Neural progenitor cell (in vitro differentiated cells): ENCODE measurements around the gene HABP4. TPM values are rescaled to one million over a fixed set of nuclear protein-coding genes. Genes with fewer than 3 reads are reported as not detected.

ENCODE experiments used
- DNase-seq: peaks from one replicate; pipeline ENCODE4 v3.0.0-alpha.2; 2016; ENCODE audit warnings: low spot score
- H2AFZ ChIP-seq: fragments of 200-600 bp; sonication (generic); replicated peaks from 2 replicates; pipeline ENCODE4 v1.6.1; 2016; ENCODE audit warnings: antibody characterized with exemption
- H3F3A ChIP-seq: fragments of 200-600 bp; sonication (generic); 2 replicates; pipeline ENCODE4 v1.6.1; 2016; ENCODE audit warnings: antibody characterized with exemption, low read depth
- H3K27ac ChIP-seq: fragments of 200-600 bp; sonication (generic); 2 replicates; pipeline ENCODE4 v1.5.1; 2016; ENCODE audit warnings: mild to moderate bottlenecking
- H3K27me3 ChIP-seq: fragments of 200-600 bp; sonication (generic); 2 replicates; pipeline ENCODE4 v1.6.1; 2016; ENCODE audit warnings: mild to moderate bottlenecking, moderate library complexity
- H3K36me3 ChIP-seq: fragments of 200-600 bp; sonication (generic); 2 replicates; pipeline ENCODE4 v1.5.1; 2016
- H3K4me1 ChIP-seq: fragments of 200-600 bp; sonication (generic); 2 replicates; pipeline ENCODE4 v1.6.1; 2016; ENCODE audit warnings: mixed run types
- H3K4me2 ChIP-seq: fragments of 200-600 bp; sonication (generic); 2 replicates; pipeline ENCODE4 v1.6.1; 2016
- H3K4me3 ChIP-seq: fragments of 200-600 bp; sonication (generic); 2 replicates; pipeline ENCODE4 v1.5.1; 2016
- H3K79me2 ChIP-seq: fragments of 200-600 bp; sonication (generic); 2 replicates; pipeline ENCODE4 v1.6.1; 2016; ENCODE audit warnings: low read depth
- H3K9ac ChIP-seq: fragments of 200-600 bp; sonication (generic); 2 replicates; pipeline ENCODE4 v1.6.1; 2016
- H3K9me3 ChIP-seq: fragments of 200-600 bp; sonication (generic); 2 replicates; pipeline ENCODE4 v1.5.1; 2016; ENCODE audit warnings: low read depth
- H4K20me1 ChIP-seq: fragments of 200-600 bp; sonication (generic); 2 replicates; pipeline ENCODE4 v1.6.1; 2016; ENCODE audit warnings: low read depth
- H3K27ac Mint-ChIP-seq: 3 replicates; pipeline ENCODE4 v1.8.0; 2021; ENCODE audit warnings: mixed read lengths
- H3K27me3 Mint-ChIP-seq: 2 replicates; pipeline ENCODE4 v1.8.0; 2022; ENCODE audit warnings: low read depth, mild to moderate bottlenecking, inconsistent platforms, moderate library complexity, mixed read lengths; ENCODE audit not compliant: insufficient read depth
- H3K36me3 Mint-ChIP-seq: 3 replicates; pipeline ENCODE4 v1.8.0; 2021; ENCODE audit warnings: mixed read lengths
- H3K4me1 Mint-ChIP-seq: 3 replicates; pipeline ENCODE4 v1.8.0; 2021; ENCODE audit warnings: mixed read lengths
- H3K4me3 Mint-ChIP-seq: 3 replicates; pipeline ENCODE4 v1.8.0; 2021; ENCODE audit warnings: mild to moderate bottlenecking, moderate library complexity, mixed read lengths
- H3K9me3 Mint-ChIP-seq: 3 replicates; pipeline ENCODE4 v1.8.0; 2020; ENCODE audit warnings: mixed read lengths
- EZH2 ChIP-seq: fragments of 200-600 bp; sonication (generic); IDR thresholded peaks from 2 replicates; pipeline ENCODE4 v1.6.1; 2017; ENCODE audit warnings: antibody characterized with exemption, mild to moderate bottlenecking, moderate library complexity
- EZH2phosphoT487 ChIP-seq: fragments of 200-600 bp; sonication (generic); IDR thresholded peaks from 2 replicates; pipeline ENCODE4 v1.6.1; 2017; ENCODE audit warnings: antibody characterized with exemption
- total RNA-seq: library from RNA; depleted of rRNA; stranded (reverse); fragments of >200 nt; gene quantifications from 2 replicates; pipeline ENCODE4 v1.2.3, GENCODE V29; 2015; ENCODE audit warnings: low replicate concordance
- TF ChIP-seq, protein P1 (sequence below): fragments of 200-600 bp; sonication (generic); IDR thresholded peaks from 2 replicates; pipeline ENCODE4 v1.5.1; 2017; ENCODE audit warnings: antibody characterized with exemption, mild to moderate bottlenecking

Gene HABP4
- total RNA-seq, 1 donor from 2014 or later: 12.3 TPM

DNA sequence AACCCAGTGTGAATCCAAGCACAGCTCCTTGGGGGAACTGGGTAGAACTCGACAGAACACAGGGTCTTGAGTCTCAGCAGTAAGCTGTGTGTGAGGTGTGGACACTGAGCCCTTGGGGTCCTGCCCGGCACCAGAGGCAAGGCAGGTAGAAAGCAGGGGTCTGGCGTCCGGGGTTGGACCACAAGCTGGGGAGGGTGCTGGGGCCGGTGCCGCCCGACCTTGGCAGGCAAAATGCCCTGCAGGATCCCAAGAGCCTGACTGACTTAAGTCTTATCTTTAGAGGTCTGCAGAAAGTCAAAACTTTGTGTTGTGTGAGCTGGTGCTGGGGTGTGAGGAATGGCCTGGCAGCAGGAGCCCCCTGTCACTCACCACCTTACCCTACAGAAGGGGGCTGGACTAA is 49.3 kb downstream of the HABP4 start:
- no peak for TF ChIP-seq EZH2phosphoT487
- TF ChIP-seq, protein P1, sequence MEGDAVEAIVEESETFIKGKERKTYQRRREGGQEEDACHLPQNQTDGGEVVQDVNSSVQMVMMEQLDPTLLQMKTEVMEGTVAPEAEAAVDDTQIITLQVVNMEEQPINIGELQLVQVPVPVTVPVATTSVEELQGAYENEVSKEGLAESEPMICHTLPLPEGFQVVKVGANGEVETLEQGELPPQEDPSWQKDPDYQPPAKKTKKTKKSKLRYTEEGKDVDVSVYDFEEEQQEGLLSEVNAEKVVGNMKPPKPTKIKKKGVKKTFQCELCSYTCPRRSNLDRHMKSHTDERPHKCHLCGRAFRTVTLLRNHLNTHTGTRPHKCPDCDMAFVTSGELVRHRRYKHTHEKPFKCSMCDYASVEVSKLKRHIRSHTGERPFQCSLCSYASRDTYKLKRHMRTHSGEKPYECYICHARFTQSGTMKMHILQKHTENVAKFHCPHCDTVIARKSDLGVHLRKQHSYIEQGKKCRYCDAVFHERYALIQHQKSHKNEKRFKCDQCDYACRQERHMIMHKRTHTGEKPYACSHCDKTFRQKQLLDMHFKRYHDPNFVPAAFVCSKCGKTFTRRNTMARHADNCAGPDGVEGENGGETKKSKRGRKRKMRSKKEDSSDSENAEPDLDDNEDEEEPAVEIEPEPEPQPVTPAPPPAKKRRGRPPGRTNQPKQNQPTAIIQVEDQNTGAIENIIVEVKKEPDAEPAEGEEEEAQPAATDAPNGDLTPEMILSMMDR: no peak
- no peak for TF ChIP-seq EZH2
- Histone ChIP-seq H2AFZ (no peak overlapping the region), H3K27me3 (no peaks in the 10 kb centered on the region), H3K9me3 (no peaks in the 10 kb centered on the region), H3K4me2 (no peak overlapping the region), H3K79me2 (no peaks in the 10 kb centered on the region), H3K4me3 (no peak overlapping the region), H4K20me1 (no peaks in the 10 kb centered on the region), H3K4me1 (peaks cover 7% of the 10 kb centered on the region), H3K36me3 (no peaks in the 10 kb centered on the region), H3K9ac (no peak overlapping the region), H3F3A (no peaks in the 10 kb centered on the region), H3K27ac (no peak overlapping the region)
- no peak overlapping the region for H3K27ac Mint-ChIP-seq
- H3K9me3 Mint-ChIP-seq: no peaks in the 10 kb centered on the region
- no peak for DNase-seq
- peaks cover 4% of the 10 kb centered on the region for H3K36me3 Mint-ChIP-seq
- H3K4me3 Mint-ChIP-seq: no peak overlapping the region
- no peaks in the 10 kb centered on the region for H3K27me3 Mint-ChIP-seq
- H3K4me1 Mint-ChIP-seq: peaks cover 9% of the 10 kb centered on the region

DNA sequence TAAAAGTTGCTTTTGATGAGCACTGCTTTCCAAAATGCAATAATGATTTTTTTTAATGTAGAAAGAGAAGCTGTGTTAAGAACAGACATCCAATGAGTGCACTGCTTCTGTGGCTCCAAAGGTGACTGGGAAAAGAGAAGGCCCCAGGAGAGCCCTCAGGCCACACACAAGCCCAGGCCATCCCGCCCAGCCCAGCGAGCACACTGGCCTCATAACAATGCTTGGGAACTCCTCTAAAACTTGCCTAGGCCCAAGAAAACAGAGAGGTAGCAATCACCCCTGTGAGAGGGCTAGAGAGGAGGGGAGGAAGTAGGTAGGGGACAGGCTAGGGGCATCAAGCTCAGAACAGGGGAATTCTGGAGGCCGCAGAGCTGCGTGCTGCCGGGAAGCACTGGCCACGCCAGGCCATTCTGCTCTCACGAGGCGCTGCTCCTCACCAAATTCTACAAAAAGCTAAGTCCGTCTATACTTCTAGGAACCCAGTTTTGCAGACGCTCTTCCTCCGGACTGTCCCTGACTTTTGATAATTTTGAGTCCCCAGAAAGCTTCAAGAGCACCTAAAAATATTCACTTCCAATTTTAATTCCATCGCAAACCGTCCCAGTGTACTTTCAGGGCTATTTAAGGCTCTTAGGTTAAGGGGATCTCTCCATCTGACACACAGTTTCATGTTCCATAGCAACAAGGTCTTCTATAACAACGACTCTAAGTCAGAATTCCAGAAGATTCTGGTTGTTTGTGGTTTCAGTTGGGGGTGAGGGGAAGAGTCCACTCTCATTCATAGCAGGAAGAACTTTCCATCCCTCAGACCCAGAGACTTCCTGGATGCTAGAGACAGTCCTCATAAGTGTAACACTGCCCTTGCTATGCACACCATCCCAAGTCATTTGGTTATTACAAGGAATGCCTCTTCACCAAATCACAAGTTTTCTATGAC is 51.0 kb downstream of the HABP4 start:
- no peak overlapping the region for H2AFZ ChIP-seq
- H3K4me2 ChIP-seq: no peak overlapping the region
- H3K4me3 Mint-ChIP-seq: no peak overlapping the region
- no peaks in the 10 kb centered on the region for H3K36me3 ChIP-seq
- H3K27me3 Mint-ChIP-seq: peaks cover 2% of the 10 kb centered on the region
- no peaks in the 10 kb centered on the region for H4K20me1 ChIP-seq
- H3K9ac ChIP-seq: no peak overlapping the region
- H3K4me3 ChIP-seq: no peak overlapping the region
- H3K9me3 Mint-ChIP-seq: no peaks in the 10 kb centered on the region
- no peaks in the 10 kb centered on the region for H3K79me2 ChIP-seq
- H3K27ac Mint-ChIP-seq: no peak overlapping the region
- H3K4me1 ChIP-seq: peaks cover 7% of the 10 kb centered on the region
- H3K9me3 ChIP-seq: no peaks in the 10 kb centered on the region
- peak; percentile 14 for DNase-seq
- H3K4me1 Mint-ChIP-seq: peaks cover 7% of the 10 kb centered on the region
- H3K27me3 ChIP-seq: no peaks in the 10 kb centered on the region
- H3K36me3 Mint-ChIP-seq: peaks cover 5% of the 10 kb centered on the region
- no peaks in the 10 kb centered on the region for H3F3A ChIP-seq
- H3K27ac ChIP-seq: no peak overlapping the region
- TF ChIP-seq EZH2phosphoT487 (no peak), EZH2 (no peak)
- TF ChIP-seq, protein P1: no peak

DNA sequence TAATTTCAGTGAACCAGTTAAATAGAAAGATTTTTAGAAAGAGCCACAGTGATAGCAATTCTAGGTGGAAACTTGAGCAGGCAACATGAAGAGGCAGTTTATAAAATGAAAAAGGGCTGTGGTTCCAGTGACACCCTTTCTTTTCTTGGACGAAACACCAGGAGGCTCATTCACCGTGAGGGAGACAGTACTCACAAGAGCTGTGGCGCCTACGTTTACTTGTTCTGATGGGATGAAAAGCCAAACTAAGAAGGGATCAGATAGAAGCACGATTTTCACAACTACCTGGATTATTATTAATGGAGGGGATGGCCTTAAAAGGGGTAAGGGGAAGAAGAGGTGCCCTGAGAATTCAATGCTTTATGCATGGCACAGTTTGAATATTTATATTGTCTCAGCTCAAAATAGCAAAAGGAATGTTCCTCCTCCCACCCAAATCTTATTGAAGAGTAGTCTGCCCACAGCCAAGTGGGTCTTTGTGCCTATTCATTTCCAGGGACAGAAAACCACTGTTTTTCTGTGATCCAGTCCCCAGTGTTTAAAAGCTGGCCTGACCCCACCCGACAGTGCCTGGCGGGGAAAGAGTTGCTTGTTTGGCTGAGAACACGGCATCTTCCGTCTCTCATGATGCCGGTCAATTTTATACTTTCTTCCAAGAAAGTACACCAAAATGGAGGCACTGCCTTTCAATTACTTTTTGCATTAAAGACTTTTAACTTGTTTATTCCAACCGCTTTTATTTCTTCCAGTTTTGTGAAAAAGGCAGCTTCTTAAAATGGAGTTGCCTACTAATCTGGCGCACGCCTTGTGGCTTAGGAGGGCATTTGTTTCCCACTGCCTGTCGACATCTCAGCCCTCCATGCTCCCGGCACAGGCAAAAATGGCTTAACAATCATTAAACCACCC is 51.9 kb downstream of the HABP4 start:
- no peaks in the 10 kb centered on the region for H3K36me3 ChIP-seq
- no peak overlapping the region for H3K9ac ChIP-seq
- no peak overlapping the region for H2AFZ ChIP-seq
- Mint-ChIP-seq H3K36me3 (peaks cover 5% of the 10 kb centered on the region), H3K9me3 (no peaks in the 10 kb centered on the region), H3K4me3 (no peak overlapping the region), H3K27ac (peak overlapping the region; percentile 75), H3K4me1 (peaks cover 7% of the 10 kb centered on the region), H3K27me3 (peaks cover 2% of the 10 kb centered on the region)
- H3K4me1 ChIP-seq: peaks cover 7% of the 10 kb centered on the region
- no peak overlapping the region for H3K27ac ChIP-seq
- H3K4me2 ChIP-seq: no peak overlapping the region
- no peak for TF ChIP-seq EZH2phosphoT487
- TF ChIP-seq, protein P1: no peak
- no peak for TF ChIP-seq EZH2
- no peaks in the 10 kb centered on the region for H3F3A ChIP-seq
- no peak for DNase-seq
- no peaks in the 10 kb centered on the region for H4K20me1 ChIP-seq
- no peak overlapping the region for H3K4me3 ChIP-seq
- no peaks in the 10 kb centered on the region for H3K27me3 ChIP-seq
- no peaks in the 10 kb centered on the region for H3K9me3 ChIP-seq
- no peaks in the 10 kb centered on the region for H3K79me2 ChIP-seq
